Fibroblast of lung (primary cell): ENCODE results near the gene OR3A3. TPM values are rescaled to one million over a fixed set of nuclear protein-coding genes. Genes with fewer than 3 reads are reported as not detected.
"Not testable (repeated sequence)": the region's sequence is repeated elsewhere in the genome, so short reads cannot be mapped to it uniquely, and the experiment has no call there.

Source experiments
- DNase-seq, 2 donors: peaks; one replicate each; pipeline versions ENCODE4 v3.0.0 to v3.0.0-alpha.2; 2010; ENCODE audit warnings: low read depth in 2 of 2
- H2AFZ ChIP-seq: 2 replicates; pipeline ENCODE4 v1.5.1; 2012; ENCODE audit warnings: low read length, control low read depth, inconsistent platforms
- H3K27ac ChIP-seq: 2 replicates; pipeline ENCODE4 v1.5.1; 2011; ENCODE audit warnings: low read length, control low read depth; ENCODE audit not compliant: insufficient read depth
- H3K27me3 ChIP-seq: 2 replicates; pipeline ENCODE4 v1.5.1; 2011; ENCODE audit warnings: mild to moderate bottlenecking, low read length; ENCODE audit not compliant: control insufficient read depth, insufficient read depth
- H3K36me3 ChIP-seq: 2 replicates; pipeline ENCODE4 v1.5.1; 2011; ENCODE audit warnings: low read length; ENCODE audit not compliant: control insufficient read depth, insufficient read depth
- H3K4me1 ChIP-seq: 2 replicates; pipeline ENCODE4 v1.5.1; 2011; ENCODE audit warnings: low read length; ENCODE audit not compliant: control insufficient read depth, insufficient read depth; ENCODE audit errors: extremely low read depth
- H3K4me2 ChIP-seq: 2 replicates; pipeline ENCODE4 v1.5.1; 2011; ENCODE audit warnings: low read length, control low read depth; ENCODE audit not compliant: insufficient read depth; ENCODE audit errors: extremely low read depth
- H3K4me3 ChIP-seq, 4 experiments: fragments of 200-600 bp in 1 of 4; sonication (generic) in 1 of 4; replicated peaks in 1 of 4; 2 replicates each; pipeline ENCODE4 v1.5.1; 2011 to 2016; ENCODE audit warnings: low read length in 4 of 4, low read depth in 3 of 4, mild to moderate bottlenecking in 3 of 4, control low read depth in 2 of 4, inconsistent platforms in 1 of 4, mixed read lengths in 1 of 4; ENCODE audit not compliant: insufficient read depth in 1 of 4; ENCODE audit errors: control extremely low read depth in 1 of 4
- H3K79me2 ChIP-seq: 2 replicates; pipeline ENCODE4 v1.5.1; 2012; ENCODE audit warnings: mild to moderate bottlenecking, low read length, inconsistent platforms; ENCODE audit not compliant: control insufficient read depth, insufficient read depth
- H3K9ac ChIP-seq: 2 replicates; pipeline ENCODE4 v1.5.1; 2011; ENCODE audit warnings: mild to moderate bottlenecking, low read length, control low read depth; ENCODE audit not compliant: insufficient read depth
- H3K9me3 ChIP-seq: 2 replicates; pipeline ENCODE4 v1.5.1; 2012; ENCODE audit warnings: low read depth, low read length; ENCODE audit not compliant: control insufficient read depth, insufficient read depth
- H4K20me1 ChIP-seq: 2 replicates; pipeline ENCODE4 v1.5.1; 2011; ENCODE audit warnings: low read length; ENCODE audit not compliant: control insufficient read depth, insufficient read depth; ENCODE audit errors: extremely low read depth
- EZH2 ChIP-seq: IDR thresholded peaks from 2 replicates; pipeline ENCODE4 v1.5.1; 2012; ENCODE audit warnings: low read length, control low read depth, mild to moderate bottlenecking; ENCODE audit errors: missing control alignments
- polyA plus RNA-seq, 2 donors: library from polyadenylated mRNA; depleted of rRNA in 1 of 2; stranded (reverse) in 1 of 2; unstranded in 1 of 2; fragments of >200 nt; gene quantifications; 2 replicates each; pipeline ENCODE4 v1.2.1, GENCODE V29; 2011 to 2012; ENCODE audit warnings: missing spikeins in 1 of 2
- total RNA-seq: library from RNA; depleted of rRNA; stranded (reverse); fragments of >200 nt; gene quantifications from 2 replicates; pipeline ENCODE4 v1.2.1, GENCODE V29; 2014
- TF ChIP-seq, protein P1 (sequence below), 2 donors: IDR thresholded peaks in 1 of 2; conservative IDR thresholded peaks in 1 of 2; 1 replicate in 1 of 2; 2 replicates in 1 of 2; pipeline ENCODE4 v1.5.1; 2011 to 2012; ENCODE audit warnings: low read length in 2 of 2, control low read depth in 1 of 2, inconsistent platforms in 1 of 2, low read depth in 1 of 2, mild to moderate bottlenecking in 1 of 2

Gene OR3A3
- total and polyA plus RNA-seq, 2 donors (not counting 1 experiment from before 2014, with no cell fraction given) = not detected

DNA sequence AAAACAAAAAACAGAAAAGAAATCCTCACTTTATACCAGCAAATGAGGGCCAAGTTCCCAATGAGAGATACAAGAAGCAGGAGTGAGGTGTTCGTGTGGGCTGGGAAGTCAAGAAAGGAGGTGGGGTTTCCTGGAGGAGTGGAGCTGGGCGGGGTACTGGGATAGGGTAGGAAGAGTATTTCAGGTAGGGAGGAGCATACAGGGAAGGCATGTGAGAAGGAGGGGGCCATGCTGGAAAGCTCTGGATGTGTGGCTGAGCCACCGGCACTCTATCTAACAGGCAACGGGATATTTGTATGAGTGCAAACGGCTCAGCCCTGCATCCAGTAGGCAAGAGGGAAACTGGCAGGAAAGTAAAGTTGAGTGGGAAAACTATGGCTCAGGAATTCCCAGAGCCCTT, 29.2 kb upstream of the OR3A3 start:
- no peak for DNase-seq
- Histone ChIP-seq H3K36me3 (no peaks in the 10 kb centered on the region), H3K9me3 (no peaks in the 10 kb centered on the region), H3K4me2 (no peak overlapping the region), H3K4me1 (no peaks in the 10 kb centered on the region), H3K79me2 (no peaks in the 10 kb centered on the region), H3K4me3 (no peak overlapping the region), H3K9ac (no peak overlapping the region), H3K27me3 (no peaks in the 10 kb centered on the region), H3K27ac (no peak overlapping the region), H2AFZ (no peak overlapping the region), H4K20me1 (no peaks in the 10 kb centered on the region)
- TF ChIP-seq, protein P1, sequence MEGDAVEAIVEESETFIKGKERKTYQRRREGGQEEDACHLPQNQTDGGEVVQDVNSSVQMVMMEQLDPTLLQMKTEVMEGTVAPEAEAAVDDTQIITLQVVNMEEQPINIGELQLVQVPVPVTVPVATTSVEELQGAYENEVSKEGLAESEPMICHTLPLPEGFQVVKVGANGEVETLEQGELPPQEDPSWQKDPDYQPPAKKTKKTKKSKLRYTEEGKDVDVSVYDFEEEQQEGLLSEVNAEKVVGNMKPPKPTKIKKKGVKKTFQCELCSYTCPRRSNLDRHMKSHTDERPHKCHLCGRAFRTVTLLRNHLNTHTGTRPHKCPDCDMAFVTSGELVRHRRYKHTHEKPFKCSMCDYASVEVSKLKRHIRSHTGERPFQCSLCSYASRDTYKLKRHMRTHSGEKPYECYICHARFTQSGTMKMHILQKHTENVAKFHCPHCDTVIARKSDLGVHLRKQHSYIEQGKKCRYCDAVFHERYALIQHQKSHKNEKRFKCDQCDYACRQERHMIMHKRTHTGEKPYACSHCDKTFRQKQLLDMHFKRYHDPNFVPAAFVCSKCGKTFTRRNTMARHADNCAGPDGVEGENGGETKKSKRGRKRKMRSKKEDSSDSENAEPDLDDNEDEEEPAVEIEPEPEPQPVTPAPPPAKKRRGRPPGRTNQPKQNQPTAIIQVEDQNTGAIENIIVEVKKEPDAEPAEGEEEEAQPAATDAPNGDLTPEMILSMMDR (conservative IDR thresholded peaks at IDR 0.05 in 1 of 2, IDR thresholded peaks at IDR 0.05 in 1 of 2; ENCODE audit: low read depth in 1 of 2, low read length in 2 of 2) = no peak
- TF ChIP-seq EZH2 = no peak

DNA sequence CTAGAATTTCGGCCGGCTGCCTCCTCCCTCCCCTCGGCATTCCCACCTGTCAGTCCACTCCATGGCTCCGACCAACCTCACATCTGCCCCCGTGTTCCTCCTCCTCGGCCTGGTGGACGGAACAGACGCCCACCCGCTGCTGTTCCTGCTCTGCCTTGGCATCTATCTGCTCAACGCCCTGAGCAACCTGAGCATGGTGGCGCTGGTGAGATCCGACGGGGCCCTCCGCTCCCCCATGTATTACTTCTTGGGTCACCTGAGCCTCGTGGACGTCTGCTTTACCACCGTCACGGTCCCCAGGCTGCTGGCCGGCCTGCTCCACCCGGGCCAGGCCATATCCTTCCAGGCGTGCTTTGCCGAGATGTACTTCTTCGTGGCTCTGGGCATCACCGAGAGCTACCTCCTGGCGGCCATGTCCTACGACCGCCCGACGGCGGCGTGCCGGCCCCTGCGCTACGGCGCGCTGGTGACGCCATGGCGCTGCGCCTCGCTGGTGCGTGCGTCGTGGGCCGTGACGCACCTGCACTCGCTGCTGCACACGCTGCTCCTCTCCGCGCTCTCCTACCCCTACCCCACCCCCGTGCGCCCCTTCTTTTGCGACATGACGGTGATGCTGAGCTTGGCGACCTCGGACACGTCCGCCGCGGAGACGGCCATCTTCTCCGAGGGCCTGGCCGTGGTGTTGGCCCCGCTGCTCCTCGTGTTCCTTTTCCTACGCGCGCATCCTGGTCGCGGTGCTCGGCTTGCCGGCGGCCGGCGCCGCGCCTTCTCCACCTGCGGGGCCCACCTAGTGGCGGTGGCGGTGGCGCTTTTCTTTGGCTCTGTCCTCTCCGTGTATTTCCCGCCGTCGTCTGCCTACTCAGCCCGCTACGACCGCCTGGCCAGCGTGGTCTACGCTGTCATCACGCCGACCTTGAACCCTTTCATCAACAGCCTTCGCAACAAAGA, 25.0 kb upstream of the OR3A3 start, which contains the start of gene OR3A2:
Gene OR3A2 (minus strand): TSS at position 440 of the 948 bp plus-strand sequence.
- H3K79me2 ChIP-seq = no peaks in the 10 kb centered on the region
- no peaks in the 10 kb centered on the region for H3K36me3 ChIP-seq
- no peaks in the 10 kb centered on the region for H3K9me3 ChIP-seq
- no peak within 1 kb of the TSS for H2AFZ ChIP-seq
- no peak within 1 kb of the TSS for H3K4me3 ChIP-seq
- no peaks in the 10 kb centered on the region for H3K27me3 ChIP-seq
- H3K27ac ChIP-seq = no peak within 1 kb of the TSS
- H4K20me1 ChIP-seq = no peaks in the 10 kb centered on the region
- H3K4me1 ChIP-seq = no peaks in the 10 kb centered on the region
- no peak for DNase-seq
- no peak within 1 kb of the TSS for H3K9ac ChIP-seq
- H3K4me2 ChIP-seq = no peak within 1 kb of the TSS
- TF ChIP-seq, protein P1 (conservative IDR thresholded peaks at IDR 0.05 in 1 of 2, IDR thresholded peaks at IDR 0.05 in 1 of 2; ENCODE audit: low read depth in 1 of 2, low read length in 2 of 2) = no peak
- no peak for TF ChIP-seq EZH2

DNA sequence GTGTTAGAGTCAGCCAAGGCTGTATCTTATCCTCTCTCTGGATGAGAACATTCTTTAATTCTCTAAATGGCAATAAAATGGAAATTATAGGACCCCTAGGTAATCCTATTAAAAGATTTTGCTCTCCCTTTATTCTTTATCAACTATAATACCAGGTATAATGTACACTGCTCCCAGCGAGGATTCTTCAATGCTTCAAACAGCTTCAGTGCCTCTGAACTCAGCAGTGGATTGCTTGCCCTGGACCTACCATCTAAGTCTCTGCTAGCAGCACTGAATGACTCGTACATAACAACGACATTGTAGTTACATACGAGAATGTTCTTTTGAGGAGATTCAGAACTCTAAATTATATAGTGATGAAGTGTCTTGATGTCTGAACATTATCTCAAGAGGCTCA, 21.4 kb upstream of the OR3A3 start:
- Histone ChIP-seq H3K9ac (no peak overlapping the region), H3K9me3 (no peaks in the 10 kb centered on the region), H3K27me3 (no peaks in the 10 kb centered on the region), H3K4me1 (no peaks in the 10 kb centered on the region), H2AFZ (no peak overlapping the region), H3K4me2 (no peak overlapping the region), H3K79me2 (no peaks in the 10 kb centered on the region), H3K4me3 (no peak overlapping the region), H3K36me3 (no peaks in the 10 kb centered on the region), H4K20me1 (no peaks in the 10 kb centered on the region), H3K27ac (no peak overlapping the region)
- no peak for DNase-seq
- no peak for TF ChIP-seq EZH2
- TF ChIP-seq, protein P1 (conservative IDR thresholded peaks at IDR 0.05 in 1 of 2, IDR thresholded peaks at IDR 0.05 in 1 of 2; ENCODE audit: low read depth in 1 of 2, low read length in 2 of 2) = no peak

DNA sequence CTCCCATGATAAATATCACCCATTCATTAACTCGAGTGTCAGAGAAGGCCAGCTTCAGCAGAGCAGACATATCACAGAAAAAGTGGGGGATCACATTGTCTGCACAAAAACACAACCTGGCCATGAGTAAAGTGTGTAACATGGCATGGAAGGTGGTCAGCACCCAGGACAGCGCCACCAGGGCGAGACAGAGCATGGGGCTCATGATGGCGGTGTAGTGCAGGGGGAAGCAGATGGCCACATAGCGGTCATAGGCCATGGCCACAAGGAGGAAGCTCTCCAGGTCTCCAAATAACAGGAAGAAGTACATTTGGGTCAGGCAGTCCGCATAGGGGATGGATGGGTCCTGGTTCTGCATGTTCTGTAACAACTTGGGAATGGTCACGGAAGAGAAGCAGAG, 13.4 kb upstream of the OR3A3 start:
- not testable (repeated sequence) for H3K4me3 ChIP-seq, H3K4me1 ChIP-seq, H2AFZ ChIP-seq, H3K27me3 ChIP-seq, H3K79me2 ChIP-seq, DNase-seq, H3K9me3 ChIP-seq, H3K36me3 ChIP-seq, H3K27ac ChIP-seq, H3K9ac ChIP-seq, H4K20me1 ChIP-seq, H3K4me2 ChIP-seq
